Lower leg skin (tissue), 4 donors: Measurements from ENCODE around the gene GPR39. TPM values are rescaled to one million over a fixed set of nuclear protein-coding genes. Genes with fewer than 3 reads are reported as not detected.

ENCODE experiments used
- DNase-seq, 2 donors: peaks; one replicate each; pipeline ENCODE4 v3.0.0-alpha.2; 2019; ENCODE audit warnings: low spot score in 2 of 2
- H3K4me3 ChIP-seq: fragments of 200-600 bp; sonication (generic); 2 replicates; pipeline ENCODE4 v1.5.1; 2017; ENCODE audit warnings: mild to moderate bottlenecking, low read depth; ENCODE audit not compliant: poor library complexity, severe bottlenecking
- POLR2A ChIP-seq, 2 donors: fragments of 450-650 bp; IDR thresholded peaks; one replicate each; pipeline ENCODE4 v1.6.1; 2016 to 2017; ENCODE audit warnings: antibody characterized with exemption in 2 of 2, mild to moderate bottlenecking in 1 of 2, moderate library complexity in 1 of 2
- WGBS, 2 donors: methylation state at CpG; one replicate each; pipeline ENCODE4 v1.1.5; 2018; 5-methylcytosine and 5-hydroxymethylcytosine counted together
- intact Hi-C: fragments of 100-400 bp; cut with DNase I; formaldehyde crosslinking; loops from one replicate; pipeline ENCODE4 v1.15.0; 2023; ENCODE audit warnings: low total_unique reads
- total RNA-seq, 4 donors: library from RNA; depleted of rRNA; stranded (reverse); fragments of >200 nt; gene quantifications; one replicate each; pipeline ENCODE4 v1.1.0, GENCODE V29; 2016
- TF ChIP-seq, protein P1 (sequence below), 3 donors: fragments of 450-650 bp; IDR thresholded peaks; one replicate each; pipeline ENCODE4 v1.5.1; 2016; ENCODE audit warnings: antibody characterized with exemption in 3 of 3, mild to moderate bottlenecking in 3 of 3, moderate library complexity in 2 of 3

GPR39 gene
- total RNA-seq, 4 donors from 2014 or later = 0.30 to 2.8 (median 2.0) TPM

DNA sequence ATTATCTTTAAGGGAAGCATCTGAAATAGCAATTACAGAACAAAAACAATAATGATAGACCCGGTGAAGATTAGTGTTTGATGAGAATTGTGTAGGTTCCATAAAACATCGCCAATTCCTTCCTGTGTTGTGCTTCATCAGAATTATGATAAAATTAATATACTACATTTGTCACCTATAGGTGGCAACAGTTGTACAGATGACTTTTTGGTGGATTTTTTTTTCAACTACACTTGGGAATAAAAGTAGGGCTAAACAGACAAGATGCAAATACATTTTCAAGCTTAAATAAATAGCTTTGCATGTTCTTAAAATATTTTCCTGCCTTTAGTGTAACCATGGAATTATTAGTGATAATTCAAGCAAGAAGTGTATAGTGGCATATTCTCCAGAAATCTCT is 260.4 kb downstream of the GPR39 start:
- WGBS, 2 donors = 74 to 78% methylated on average over 2 of the region's 2 CpGs
- intact Hi-C loops = no loop called here

DNA sequence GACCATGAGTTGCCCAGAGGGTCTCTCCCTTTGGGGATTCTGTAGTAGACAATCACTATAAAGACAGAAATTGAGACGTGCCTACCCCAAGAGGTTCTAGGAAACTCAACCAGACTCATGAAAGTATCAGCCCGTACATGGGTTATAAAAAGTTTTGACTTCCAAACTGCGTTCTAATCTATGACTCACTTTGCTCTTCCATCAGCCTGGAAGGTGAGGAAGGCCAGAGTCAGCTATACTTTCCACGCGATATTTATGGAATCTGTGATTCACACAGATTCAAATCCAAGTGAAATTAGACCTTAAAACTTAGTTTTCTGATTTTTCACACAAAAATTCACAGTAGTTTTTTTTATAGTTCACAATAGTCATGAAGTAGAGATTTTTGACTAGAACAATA is 261.1 kb downstream of the GPR39 start:
- 87 to 89% methylated on average over 5 of the region's 5 CpGs for WGBS, 2 donors
- intact Hi-C loops = no loop called here
- no peak overlapping the region for H3K4me3 ChIP-seq
- TF ChIP-seq, protein P1, sequence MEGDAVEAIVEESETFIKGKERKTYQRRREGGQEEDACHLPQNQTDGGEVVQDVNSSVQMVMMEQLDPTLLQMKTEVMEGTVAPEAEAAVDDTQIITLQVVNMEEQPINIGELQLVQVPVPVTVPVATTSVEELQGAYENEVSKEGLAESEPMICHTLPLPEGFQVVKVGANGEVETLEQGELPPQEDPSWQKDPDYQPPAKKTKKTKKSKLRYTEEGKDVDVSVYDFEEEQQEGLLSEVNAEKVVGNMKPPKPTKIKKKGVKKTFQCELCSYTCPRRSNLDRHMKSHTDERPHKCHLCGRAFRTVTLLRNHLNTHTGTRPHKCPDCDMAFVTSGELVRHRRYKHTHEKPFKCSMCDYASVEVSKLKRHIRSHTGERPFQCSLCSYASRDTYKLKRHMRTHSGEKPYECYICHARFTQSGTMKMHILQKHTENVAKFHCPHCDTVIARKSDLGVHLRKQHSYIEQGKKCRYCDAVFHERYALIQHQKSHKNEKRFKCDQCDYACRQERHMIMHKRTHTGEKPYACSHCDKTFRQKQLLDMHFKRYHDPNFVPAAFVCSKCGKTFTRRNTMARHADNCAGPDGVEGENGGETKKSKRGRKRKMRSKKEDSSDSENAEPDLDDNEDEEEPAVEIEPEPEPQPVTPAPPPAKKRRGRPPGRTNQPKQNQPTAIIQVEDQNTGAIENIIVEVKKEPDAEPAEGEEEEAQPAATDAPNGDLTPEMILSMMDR (IDR thresholded peaks at IDR 0.05) = no peak
- no peak for TF ChIP-seq POLR2A (IDR thresholded peaks at IDR 0.05)
- no peak for DNase-seq

More for the DNA sequence above, 260.4 kb downstream of the GPR39 start:
- TF ChIP-seq, protein P1 (IDR thresholded peaks at IDR 0.05) = no peak
- no peak for TF ChIP-seq POLR2A (IDR thresholded peaks at IDR 0.05)
- DNase-seq = no peak
- no peak overlapping the region for H3K4me3 ChIP-seq

DNA sequence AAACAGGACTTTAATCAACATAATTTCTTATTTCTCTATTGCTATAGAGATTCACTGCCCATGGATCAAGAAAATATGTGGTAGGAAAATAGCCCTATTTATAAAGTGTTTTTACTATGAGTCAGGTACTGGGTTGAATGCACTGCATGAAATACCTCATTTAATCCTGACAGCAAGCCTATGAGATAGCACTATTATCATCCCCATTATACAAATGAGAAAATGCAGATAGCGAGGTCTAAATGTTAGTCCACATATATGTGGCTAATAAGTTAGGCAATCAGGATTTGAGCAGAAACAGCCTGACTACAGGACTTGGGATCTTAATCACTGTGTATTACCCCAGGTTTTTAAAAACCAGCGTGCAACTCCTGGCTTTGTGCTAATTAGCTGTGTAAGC is 261.9 kb downstream of the GPR39 start:
- intact Hi-C loops = no loop called here
- no peak for TF ChIP-seq POLR2A (IDR thresholded peaks at IDR 0.05)
- TF ChIP-seq, protein P1 (IDR thresholded peaks at IDR 0.05) = no peak
- no peak overlapping the region for H3K4me3 ChIP-seq
- DNase-seq = no peak
- 94 to 98% methylated on average over 2 of the region's 2 CpGs for WGBS, 2 donors

DNA sequence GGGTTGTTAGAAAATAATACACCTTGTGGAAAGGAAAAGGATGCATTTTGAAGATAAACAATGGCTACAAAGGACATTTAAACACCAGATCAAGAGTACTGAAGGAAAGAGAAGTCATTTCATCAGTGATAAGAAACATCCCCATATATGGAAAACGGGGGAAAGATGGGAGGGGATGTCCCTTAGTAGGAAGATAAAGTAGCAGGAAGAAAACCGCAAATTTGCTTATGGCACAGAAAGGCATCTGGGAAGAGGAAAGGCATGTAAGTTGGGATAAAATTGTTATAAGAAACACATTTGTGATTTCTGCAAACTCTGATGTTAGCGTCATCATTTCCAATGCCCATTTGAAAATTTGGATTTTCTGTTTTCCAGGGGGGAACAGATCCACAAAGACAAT is 263.9 kb downstream of the GPR39 start:
- no peak for DNase-seq
- TF ChIP-seq, protein P1 (IDR thresholded peaks at IDR 0.05) = no peak
- TF ChIP-seq POLR2A (IDR thresholded peaks at IDR 0.05) = no peak
- intact Hi-C loops = no loop called here
- no peak overlapping the region for H3K4me3 ChIP-seq
- WGBS, 2 donors = 88 to 89% methylated on average over 3 of the region's 3 CpGs

DNA sequence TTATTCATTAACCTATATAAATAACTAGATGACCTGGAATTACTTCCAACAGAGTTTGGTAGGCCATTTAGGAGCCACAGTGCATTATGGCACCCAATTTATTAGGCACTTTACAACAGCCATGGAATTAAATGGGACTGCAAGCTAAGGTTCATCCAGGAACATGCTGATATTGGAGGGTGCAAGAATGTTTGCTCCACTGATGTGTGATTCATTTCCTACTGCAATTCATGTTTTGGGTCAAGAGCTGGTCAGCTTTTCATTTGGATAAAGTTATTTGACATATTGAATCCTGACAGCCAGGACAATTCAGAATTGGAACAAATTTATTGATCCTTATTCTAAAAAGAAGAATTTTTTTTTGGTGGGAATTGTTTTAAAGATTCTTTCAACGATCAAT is 265.2 kb downstream of the GPR39 start:
- no peak for DNase-seq
- intact Hi-C loops = no loop called here
- TF ChIP-seq, protein P1 (IDR thresholded peaks at IDR 0.05) = no peak
- TF ChIP-seq POLR2A (IDR thresholded peaks at IDR 0.05) = no peak
- no peak overlapping the region for H3K4me3 ChIP-seq
- 86 to 91% methylated on average over 1 of the region's 1 CpG for WGBS, 2 donors

DNA sequence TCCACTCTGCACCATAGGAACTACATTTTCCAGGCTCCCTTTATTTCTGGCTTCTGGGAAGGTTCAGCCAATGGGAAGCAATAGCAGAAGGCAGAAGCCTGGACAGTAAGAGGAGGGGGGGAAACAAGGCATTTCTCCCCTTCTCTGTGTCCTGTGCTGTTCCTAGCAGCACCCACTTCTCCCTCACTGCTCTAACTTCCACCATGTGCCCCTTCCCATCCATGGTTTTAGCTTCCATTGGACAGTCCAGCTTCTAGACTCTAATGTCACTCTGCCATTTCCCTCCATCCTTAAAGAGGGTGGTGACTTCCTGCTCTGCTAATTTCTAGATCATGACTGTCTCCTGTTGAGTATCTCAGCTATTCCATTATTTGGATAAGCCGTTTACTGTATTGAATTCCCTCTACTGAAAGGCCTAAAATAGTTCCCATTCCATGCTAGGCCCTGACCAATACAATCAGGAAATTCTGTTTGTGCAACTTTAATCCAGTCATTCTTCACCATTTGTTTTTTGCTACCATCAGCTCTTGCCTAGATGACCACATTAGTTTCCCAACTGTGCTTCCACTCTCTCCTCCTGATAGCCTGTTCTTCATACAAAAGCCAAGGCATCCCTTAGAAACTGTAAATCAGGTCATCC is 274.2 kb downstream of the GPR39 start:
- WGBS, 2 donors = 80 to 83% methylated on average over 1 of the region's 1 CpG
- H3K4me3 ChIP-seq = no peak overlapping the region
- intact Hi-C loops = no loop called here
- TF ChIP-seq POLR2A (IDR thresholded peaks at IDR 0.05) = no peak
- no peak for DNase-seq
